Tibial nerve (tissue), 4 donors: Measurements from ENCODE around the gene BAMBI. TPM values are rescaled to one million over a fixed set of nuclear protein-coding genes. Genes with fewer than 3 reads are reported as not detected.

Experiments
- DNase-seq, 2 donors: peaks; one replicate each; pipeline ENCODE4 v3.0.0-alpha.2; 2019; ENCODE audit warnings: low spot score in 2 of 2
- H3K27ac ChIP-seq, 4 donors: fragments of 200-600 bp; sonication (generic) in 3 of 4; one replicate each; pipeline ENCODE4 v1.5.1; 2017 to 2019; ENCODE audit warnings: mild to moderate bottlenecking in 1 of 4
- H3K27me3 ChIP-seq, 2 donors: fragments of 200-600 bp; sonication (generic) in 1 of 2; one replicate each; pipeline versions ENCODE4 v1.5.1 to v1.6.0; 2017 to 2019
- H3K36me3 ChIP-seq, 3 donors: fragments of 200-600 bp; sonication (generic); one replicate each; pipeline ENCODE4 v1.5.1; 2018 to 2019
- H3K4me1 ChIP-seq, 4 donors: fragments of 200-600 bp; sonication (generic) in 3 of 4; one replicate each; pipeline ENCODE4 v1.5.1; 2017 to 2019
- H3K4me3 ChIP-seq, 4 donors: fragments of 200-600 bp; sonication (generic) in 3 of 4; one replicate each; pipeline ENCODE4 v1.5.1; 2017 to 2019; ENCODE audit warnings: mild to moderate bottlenecking in 1 of 4, moderate library complexity in 1 of 4
- H3K9me3 ChIP-seq, 4 donors: fragments of 200-600 bp; sonication (generic) in 3 of 4; one replicate each; pipeline ENCODE4 v1.5.1; 2017 to 2019
- CTCF ChIP-seq, 5 experiments: fragments of 200-600 bp in 3 of 5; fragments of 450-650 bp in 2 of 5; sonication (generic) in 3 of 5; IDR thresholded peaks; one replicate each; pipeline ENCODE4 v1.5.1; 2016 to 2019; ENCODE audit warnings: antibody characterized with exemption in 5 of 5, mild to moderate bottlenecking in 3 of 5, moderate library complexity in 2 of 5
- EP300 ChIP-seq, 2 donors: sonication (generic); formaldehyde crosslinking; IDR thresholded peaks; one replicate each; pipeline ENCODE4 v1.6.1; 2017; ENCODE audit warnings: antibody characterized with exemption in 2 of 2, mild to moderate bottlenecking in 1 of 2
- POLR2A ChIP-seq, 2 donors: fragments of 450-650 bp; IDR thresholded peaks; one replicate each; pipeline ENCODE4 v1.6.1; 2017; ENCODE audit warnings: antibody characterized with exemption in 2 of 2, mild to moderate bottlenecking in 2 of 2, moderate library complexity in 2 of 2
- WGBS, 2 donors: methylation state at CpG; one replicate each; pipeline ENCODE4 v1.1.5; 2018; 5-methylcytosine and 5-hydroxymethylcytosine counted together
- total RNA-seq, 4 donors: library from RNA; depleted of rRNA; stranded (reverse); fragments of >200 nt; gene quantifications; one replicate each; pipeline ENCODE4 v1.1.0, GENCODE V29; 2016

Gene BAMBI
- total RNA-seq, 4 donors from 2014 or later = 8.8 to 16.7 (median 12.8) TPM

GRCh38 chr10:28680358-28680752, 3.0 kb downstream of the BAMBI start:
- DNase-seq = no peak
- peaks cover 0 to 13% of the 10 kb centered on the region in 2 donors for H3K27me3 ChIP-seq
- H3K4me3 ChIP-seq = peak overlapping the region in 3 of 4 donors; percentile 69 to 90 (median 79)
- peaks cover 0 to 49% (median 21%) of the 10 kb centered on the region in 4 donors for H3K4me1 ChIP-seq
- peak overlapping the region in 1 of 4 donors; percentile 83 for H3K27ac ChIP-seq
- H3K9me3 ChIP-seq = no peaks in the 10 kb centered on the region
- 16 to 25% methylated on average over 1 of the region's 1 CpG for WGBS, 2 donors
- TF ChIP-seq EP300 (IDR thresholded peaks at IDR 0.05) (no peak), POLR2A (IDR thresholded peaks at IDR 0.05) (no peak), CTCF (IDR thresholded peaks at IDR 0.05) (no peak)
- no peaks in the 10 kb centered on the region for H3K36me3 ChIP-seq

- Histone ChIP-seq H3K27me3 (peaks cover 0 to 13% of the 10 kb centered on the region in 2 donors), H3K36me3 (no peaks in the 10 kb centered on the region), H3K27ac (peak overlapping the region in 1 of 4 donors; percentile 6), H3K4me3 (peak overlapping the region in 1 of 4 donors; percentile 0), H3K4me1 (peaks cover 0 to 46% (median 21%) of the 10 kb centered on the region in 4 donors), H3K9me3 (no peaks in the 10 kb centered on the region)
- 74 to 86% methylated on average over 6 of the region's 6 CpGs for WGBS, 2 donors
- no peak for DNase-seq
- no peak for TF ChIP-seq CTCF (IDR thresholded peaks at IDR 0.05)
- no peak for TF ChIP-seq POLR2A (IDR thresholded peaks at IDR 0.05)
- no peak for TF ChIP-seq EP300 (IDR thresholded peaks at IDR 0.05)
Measured at GRCh38 chr10:28681291-28681763, 4.0 kb downstream of the BAMBI start.

- WGBS, 2 donors = 87 to 91% methylated on average over 14 of the region's 14 CpGs
- TF ChIP-seq EP300 (IDR thresholded peaks at IDR 0.05) = no peak
- no peak for TF ChIP-seq POLR2A (IDR thresholded peaks at IDR 0.05)
- TF ChIP-seq CTCF (IDR thresholded peaks at IDR 0.05) = no peak
- Histone ChIP-seq H3K9me3 (no peaks in the 10 kb centered on the region), H3K4me3 (no peak overlapping the region), H3K27me3 (peaks cover 0 to 13% of the 10 kb centered on the region in 2 donors), H3K27ac (no peak overlapping the region), H3K36me3 (no peaks in the 10 kb centered on the region), H3K4me1 (peaks cover 0 to 39% (median 21%) of the 10 kb centered on the region in 4 donors)
- no peak for DNase-seq
Measured at GRCh38 chr10:28681928-28682750, 4.8 kb downstream of the BAMBI start.

GRCh38 chr10:28684157-28684985, 7.0 kb downstream of the BAMBI start:
- Histone ChIP-seq H3K36me3 (no peaks in the 10 kb centered on the region), H3K27ac (no peak overlapping the region), H3K4me1 (peaks cover 0 to 34% (median 9%) of the 10 kb centered on the region in 4 donors), H3K4me3 (no peak overlapping the region), H3K9me3 (no peaks in the 10 kb centered on the region), H3K27me3 (peaks cover 0 to 13% of the 10 kb centered on the region in 2 donors)
- WGBS, 2 donors = 95 to 96% methylated on average over 13 of the region's 13 CpGs
- TF ChIP-seq CTCF (IDR thresholded peaks at IDR 0.05) (no peak), EP300 (IDR thresholded peaks at IDR 0.05) (no peak), POLR2A (IDR thresholded peaks at IDR 0.05) (no peak)
- DNase-seq = no peak
